OCI-LY7 (cell line): Measurements from ENCODE around the gene THSD8.

Source experiments
- CTCF ChIP-seq: fragments of 200-600 bp; sonication (generic); conservative IDR thresholded peaks from 2 replicates; pipeline ENCODE4 v1.5.1; 2014; ENCODE audit warnings: mild to moderate bottlenecking, antibody characterized with exemption, low read length, moderate library complexity, mixed read lengths
- EZH2phosphoT487 ChIP-seq: fragments of 200-600 bp; sonication (generic); IDR thresholded peaks from 2 replicates; pipeline ENCODE4 v1.6.1; 2018; ENCODE audit warnings: low read depth, borderline replicate concordance, mild to moderate bottlenecking, mixed run types, antibody characterized with exemption, low read length, moderate library complexity, mixed read lengths

DNA sequence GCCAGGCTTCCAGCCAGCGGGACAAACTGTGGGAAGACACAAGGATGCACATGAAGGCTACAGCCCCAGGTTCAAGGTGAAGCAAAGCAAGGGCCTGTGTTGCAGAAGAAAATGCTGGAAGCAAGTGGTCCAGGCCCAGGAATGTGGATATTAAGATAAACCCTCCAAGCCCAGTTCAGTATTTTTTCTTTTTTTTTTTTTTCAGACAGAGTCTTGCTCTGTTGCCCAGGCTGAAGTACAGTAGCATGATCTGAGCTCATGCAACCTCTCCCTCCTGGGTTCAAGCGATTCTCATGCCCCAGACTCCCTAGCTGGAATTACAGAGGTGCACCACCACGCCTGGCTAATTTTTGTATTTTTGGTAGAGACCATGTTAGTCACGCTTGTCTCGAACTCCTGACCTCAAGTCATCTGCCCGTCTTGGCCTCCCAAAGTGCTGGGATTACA lies 4.7 kb upstream of the THSD8 start:
- TF ChIP-seq CTCF (no peak), EZH2phosphoT487 (no peak)
